K562 (cell line): Measurements from ENCODE around the gene MTO1. TPM values are rescaled to one million over a fixed set of nuclear protein-coding genes. Genes with fewer than 3 reads are reported as not detected.

Experiments used
- CCNT2 ChIP-seq: IDR thresholded peaks from 2 replicates; pipeline ENCODE4 v1.6.1; 2011; ENCODE audit warnings: borderline replicate concordance, low read depth, mild to moderate bottlenecking, moderate library complexity, mixed read lengths, low read length; ENCODE audit not compliant: insufficient read length; ENCODE audit errors: extremely low read depth
- CEBPG ChIP-seq, 3 experiments: fragments of 200-800 bp in 1 of 3; sonication (Bioruptor generic) in 1 of 3; sonication (generic) in 1 of 3; formaldehyde crosslinking in 1 of 3; IDR thresholded peaks in 2 of 3; conservative IDR thresholded peaks in 1 of 3; 2 replicates each; pipeline versions ENCODE4 v1.6.1 to v1.8.0; 2016 to 2022; ENCODE audit warnings: missing compliant biosample characterization in 2 of 3, missing genetic modification characterization in 2 of 3, mild to moderate bottlenecking in 1 of 3, missing genetic modification reagents in 1 of 3
- ETV5 ChIP-seq: sonication (generic); formaldehyde crosslinking; IDR thresholded peaks from 2 replicates; pipeline ENCODE4 v1.4.0; 2020; ENCODE audit warnings: low read depth, mild to moderate bottlenecking, missing genetic modification reagents
- GATA2 ChIP-seq: sonication (generic); formaldehyde crosslinking; IDR thresholded peaks from 2 replicates; pipeline ENCODE4 v1.4.0; 2020; ENCODE audit warnings: mild to moderate bottlenecking, missing genetic modification reagents
- HBP1 ChIP-seq: fragments of 450-650 bp; formaldehyde crosslinking; IDR thresholded peaks from 2 replicates; pipeline ENCODE4 v1.4.0; 2022; ENCODE audit warnings: missing genetic modification characterization
- HMGN3 ChIP-seq: IDR thresholded peaks from 2 replicates; pipeline ENCODE4 v1.6.1; 2011; ENCODE audit warnings: borderline replicate concordance, low read depth, mild to moderate bottlenecking, mixed read lengths, low read length; ENCODE audit not compliant: insufficient read length; ENCODE audit errors: extremely low read depth
- LEF1 ChIP-seq: fragments of 450-650 bp; IDR thresholded peaks from 2 replicates; pipeline ENCODE4 v1.6.1; 2016; ENCODE audit warnings: mild to moderate bottlenecking
- MYBL2 ChIP-seq, 2 experiments: fragments of 450-650 bp in 1 of 2; sonication (generic) in 1 of 2; formaldehyde crosslinking in 1 of 2; IDR thresholded peaks; 2 replicates each; pipeline versions ENCODE4 v1.6.1 to v1.8.1; 2017 to 2022; ENCODE audit warnings: borderline replicate concordance in 1 of 2, inconsistent platforms in 1 of 2, low read depth in 1 of 2, mild to moderate bottlenecking in 1 of 2, missing genetic modification reagents in 1 of 2, moderate library complexity in 1 of 2
- NR2C2 ChIP-seq, 2 experiments: fragments of 200-800 bp in 1 of 2; sonication (Bioruptor generic) in 1 of 2; sonication (generic) in 1 of 2; formaldehyde crosslinking in 1 of 2; IDR thresholded peaks; 2 replicates each; pipeline versions ENCODE4 v1.6.1 to v1.8.0; 2016 to 2022; ENCODE audit warnings: mild to moderate bottlenecking in 1 of 2, missing compliant biosample characterization in 1 of 2, missing genetic modification characterization in 1 of 2, missing genetic modification reagents in 1 of 2
- RBBP5 ChIP-seq: fragments of 200-600 bp; sonication (generic); IDR thresholded peaks from 2 replicates; pipeline ENCODE4 v1.6.1; 2012; ENCODE audit warnings: borderline replicate concordance, mild to moderate bottlenecking, low read length, control low read depth, inconsistent platforms; ENCODE audit not compliant: insufficient read depth, poor library complexity, severe bottlenecking
- RCOR1 ChIP-seq, 2 experiments: IDR thresholded peaks; 2 replicates each; pipeline ENCODE4 v1.6.1; 2012; ENCODE audit warnings: low read depth in 2 of 2, low read length in 2 of 2, borderline replicate concordance in 1 of 2, improper control_type of control experiment in 1 of 2
- SNIP1 ChIP-seq: fragments of 450-650 bp; IDR thresholded peaks from 2 replicates; pipeline ENCODE4 v1.7.1; 2017; ENCODE audit warnings: low read depth, mild to moderate bottlenecking
- TAF1 ChIP-seq: IDR thresholded peaks from 2 replicates; pipeline ENCODE4 v1.6.1; 2011; ENCODE audit warnings: mild to moderate bottlenecking, low read length, moderate library complexity; ENCODE audit not compliant: insufficient read depth, control insufficient read depth, severe bottlenecking; ENCODE audit errors: extremely low read depth
- TFAP4 ChIP-seq: sonication (generic); formaldehyde crosslinking; IDR thresholded peaks from 2 replicates; pipeline ENCODE4 v1.8.0; 2022; ENCODE audit warnings: missing genetic modification reagents, mild to moderate bottlenecking, moderate library complexity, borderline replicate concordance
- ZKSCAN3 ChIP-seq: fragments of 250-450 bp; sonication (Bioruptor Pico); IDR thresholded peaks from 2 replicates; pipeline ENCODE4 v1.4.0; 2020
- polyA plus RNA-seq, 8 experiments: library from polyadenylated mRNA; depleted of rRNA in 4 of 8; stranded (reverse) in 5 of 8; unstranded in 3 of 8; fragments of >200 nt; fragmentation: Nextera tagmentation in 2 of 8; fragmentation: Illumina TruSeq in 1 of 8; extraction: Ambion mirVana in 2 of 8; extraction: Trizol in 1 of 8; gene quantifications; 2 replicates each; pipeline versions ENCODE4 v1.2.1 to v1.2.3, GENCODE V29; 2011 to 2014; ENCODE audit warnings: inconsistent platforms in 1 of 8, missing spikeins in 1 of 8
- total RNA-seq, 7 experiments: library from RNA; depleted of rRNA in 6 of 7; stranded (reverse); fragments of >200 nt in 6 of 7; fragmentation: Illumina TruSeq in 2 of 7; extraction: Trizol in 2 of 7; gene quantifications; 2 replicates each; pipeline versions ENCODE4 v1.2.1 to v1.2.3, GENCODE V29; 2011 to 2021; ENCODE audit warnings: low replicate concordance in 1 of 7
- TF ChIP-seq, protein P1 (sequence below), 2 experiments: fragments of 450-650 bp in 1 of 2; sonication (generic) in 1 of 2; formaldehyde crosslinking; conservative IDR thresholded peaks; 2 replicates each; pipeline versions ENCODE4 v1.4.0 to v1.8.1; 2020 to 2022; ENCODE audit warnings: mild to moderate bottlenecking in 1 of 2, missing genetic modification reagents in 1 of 2
- TF ChIP-seq, protein P2 (sequence below): fragments of 250-450 bp; sonication (Bioruptor Pico); IDR thresholded peaks from 2 replicates; pipeline ENCODE4 v1.9.0; 2021; ENCODE audit warnings: mild to moderate bottlenecking, inconsistent platforms

The MTO1 gene
- total and polyA plus RNA-seq, 9 of the 15 experiments (the other 6 are each of a cell fraction or from before 2014, with no cell fraction given), result 33.4 to 62.3 (median 50.6) TPM

- TF ChIP-seq CCNT2 (peak; percentile 75), ZKSCAN3 (CRISPR knock-in tag) (no peak), HMGN3 (peak; percentile 74), TFAP4 (CRISPR knock-in tag) (peak; percentile 34; the same call in 1 of the 2 replicates), NR2C2 (CRISPR knock-in tag; IDR thresholded peaks at IDR 0.05) (peak; percentile 29), NR2C2 (tag; IDR thresholded peaks at IDR 0.05) (no peak), GATA2 (no peak), TAF1 (peak; percentile 68), CEBPG (CRISPR knock-in tag; IDR thresholded peaks at IDR 0.05) (peak; percentile 45; the same call in 1 of the 2 replicates), CEBPG (tag; conservative IDR thresholded peaks at IDR 0.05 in 1 of 2, IDR thresholded peaks at IDR 0.05 in 1 of 2) (0 out of 4 replicates have a peak, but pooled peaks of 1 of the 2 experiments have one; percentile 12), MYBL2 (IDR thresholded peaks at IDR 0.05; ENCODE audit: low read depth) (no peak), MYBL2 (CRISPR knock-in tag; IDR thresholded peaks at IDR 0.05; ENCODE audit: borderline replicate concordance) (no peak), LEF1 (no peak), ETV5 (CRISPR knock-in tag) (no peak), RBBP5 (peak; percentile 90), SNIP1 (no peak), HBP1 (CRISPR knock-in tag) (peak; percentile 19; the same call in 1 of the 2 replicates), RCOR1 (IDR thresholded peaks at IDR 0.05; ENCODE audit: borderline replicate concordance in 1 of 2, low read depth in 2 of 2, low read length in 2 of 2) (no peak)
- TF ChIP-seq, protein P1, sequence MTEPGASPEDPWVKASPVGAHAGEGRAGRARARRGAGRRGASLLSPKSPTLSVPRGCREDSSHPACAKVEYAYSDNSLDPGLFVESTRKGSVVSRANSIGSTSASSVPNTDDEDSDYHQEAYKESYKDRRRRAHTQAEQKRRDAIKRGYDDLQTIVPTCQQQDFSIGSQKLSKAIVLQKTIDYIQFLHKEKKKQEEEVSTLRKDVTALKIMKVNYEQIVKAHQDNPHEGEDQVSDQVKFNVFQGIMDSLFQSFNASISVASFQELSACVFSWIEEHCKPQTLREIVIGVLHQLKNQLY (CRISPR knock-in tag; conservative IDR thresholded peaks at IDR 0.05), result no peak
- TF ChIP-seq, protein P2, sequence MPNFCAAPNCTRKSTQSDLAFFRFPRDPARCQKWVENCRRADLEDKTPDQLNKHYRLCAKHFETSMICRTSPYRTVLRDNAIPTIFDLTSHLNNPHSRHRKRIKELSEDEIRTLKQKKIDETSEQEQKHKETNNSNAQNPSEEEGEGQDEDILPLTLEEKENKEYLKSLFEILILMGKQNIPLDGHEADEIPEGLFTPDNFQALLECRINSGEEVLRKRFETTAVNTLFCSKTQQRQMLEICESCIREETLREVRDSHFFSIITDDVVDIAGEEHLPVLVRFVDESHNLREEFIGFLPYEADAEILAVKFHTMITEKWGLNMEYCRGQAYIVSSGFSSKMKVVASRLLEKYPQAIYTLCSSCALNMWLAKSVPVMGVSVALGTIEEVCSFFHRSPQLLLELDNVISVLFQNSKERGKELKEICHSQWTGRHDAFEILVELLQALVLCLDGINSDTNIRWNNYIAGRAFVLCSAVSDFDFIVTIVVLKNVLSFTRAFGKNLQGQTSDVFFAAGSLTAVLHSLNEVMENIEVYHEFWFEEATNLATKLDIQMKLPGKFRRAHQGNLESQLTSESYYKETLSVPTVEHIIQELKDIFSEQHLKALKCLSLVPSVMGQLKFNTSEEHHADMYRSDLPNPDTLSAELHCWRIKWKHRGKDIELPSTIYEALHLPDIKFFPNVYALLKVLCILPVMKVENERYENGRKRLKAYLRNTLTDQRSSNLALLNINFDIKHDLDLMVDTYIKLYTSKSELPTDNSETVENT (CRISPR knock-in tag), result peak; percentile 13; the same call in 1 of the 2 replicates
These were observed 58.6 kb downstream of the MTO1 start (continued) for GRCh38 chr6:73519926-73520687.
